ENCODE results near the gene NDRG2.

Gene NDRG2

DNA sequence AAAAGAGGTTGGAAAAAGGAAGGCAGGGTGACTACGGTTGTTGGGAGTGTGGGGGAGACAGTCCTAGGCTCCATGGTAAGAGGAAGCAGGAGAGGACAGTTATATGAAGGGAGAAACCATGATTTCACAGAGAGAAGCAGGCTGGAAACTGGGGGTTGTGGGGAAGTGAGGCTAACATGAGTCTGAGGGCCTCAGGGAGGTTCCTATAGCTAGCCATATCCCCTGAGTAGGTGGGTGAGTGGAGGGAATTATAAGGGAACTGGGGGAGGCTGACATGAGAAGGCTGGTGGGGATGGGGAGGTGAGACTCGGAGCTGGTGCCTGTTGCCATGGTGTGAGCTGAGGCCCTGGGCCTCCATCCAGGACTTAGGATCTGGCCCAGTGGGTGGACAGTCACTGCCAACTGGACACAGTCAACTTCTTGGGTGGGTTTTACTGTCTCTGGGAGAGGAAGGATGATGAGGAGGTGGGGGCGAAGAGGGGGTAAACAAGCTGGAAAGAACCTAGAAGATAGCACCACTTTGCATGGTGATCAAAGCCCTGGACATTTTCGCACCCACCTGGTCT is 8.4 kb upstream of the NDRG2 start:
- no peak for DNase-seq (ENCODE audit: low read depth, low spot score)
- H3K36me3 ChIP-seq (ENCODE audit: control insufficient read depth, insufficient read depth, low read length) = no peaks in the 10 kb centered on the region
- H3K27me3 ChIP-seq (ENCODE audit: control insufficient read depth, insufficient read depth, low read length) = no peaks in the 10 kb centered on the region
- no peak overlapping the region for H3K4me3 ChIP-seq (ENCODE audit: low read length)
- no peak overlapping the region for H3K27ac ChIP-seq (ENCODE audit: low read length)
- H3K9me3 ChIP-seq (ENCODE audit: control insufficient read depth, insufficient read depth, low read length) = no peaks in the 10 kb centered on the region
- H3K4me1 ChIP-seq (ENCODE audit: control insufficient read depth, insufficient read depth, low read length) = no peaks in the 10 kb centered on the region
- WGBS (ENCODE audit: insufficient coverage, insufficient read length) = no CpG with 5 or more reads among the region's 4 CpGs

DNA sequence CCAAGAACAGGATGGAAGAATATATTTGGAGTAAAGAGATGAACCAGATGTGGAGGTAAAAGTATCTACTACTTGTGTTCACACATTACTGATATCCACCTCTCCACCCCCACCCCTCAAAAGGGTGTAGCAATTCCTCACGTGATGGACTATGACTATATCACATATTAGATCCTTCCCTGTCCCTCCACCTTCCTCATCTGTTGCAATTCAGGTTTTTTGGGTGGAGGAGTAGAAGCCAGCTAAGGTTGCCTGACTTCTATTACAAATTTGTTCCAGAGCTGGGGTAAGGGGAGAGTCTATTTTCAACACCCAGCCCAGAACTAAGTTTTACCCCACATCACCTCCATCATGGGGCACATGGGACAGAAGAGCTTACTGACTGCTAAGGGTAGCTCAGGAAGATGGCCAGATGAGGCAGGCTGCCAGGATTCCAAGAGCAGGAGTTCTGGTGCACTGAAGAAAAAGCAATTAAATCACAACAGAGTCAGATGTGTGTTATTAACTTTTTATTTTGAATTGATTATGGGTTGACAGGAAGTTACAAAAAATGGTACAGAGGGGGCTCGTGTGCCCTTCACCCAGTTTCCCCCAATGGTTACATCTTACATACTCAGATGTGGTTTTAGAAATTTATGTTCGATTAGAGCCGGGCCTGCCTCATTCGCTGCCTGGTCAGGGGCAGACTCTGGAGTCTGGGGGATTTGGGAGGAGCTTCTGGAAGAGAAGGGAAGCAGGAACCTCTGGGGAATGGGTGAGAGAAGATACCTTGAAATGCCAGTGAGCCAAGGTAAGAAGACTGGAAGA is 7.7 kb upstream of the NDRG2 start:
- Histone ChIP-seq H3K36me3 (ENCODE audit: control insufficient read depth, insufficient read depth, low read length) (no peaks in the 10 kb centered on the region), H3K4me3 (ENCODE audit: low read length) (no peak overlapping the region), H3K27ac (ENCODE audit: low read length) (no peak overlapping the region), H3K9me3 (ENCODE audit: control insufficient read depth, insufficient read depth, low read length) (no peaks in the 10 kb centered on the region), H3K4me1 (ENCODE audit: control insufficient read depth, insufficient read depth, low read length) (no peaks in the 10 kb centered on the region), H3K27me3 (ENCODE audit: control insufficient read depth, insufficient read depth, low read length) (no peaks in the 10 kb centered on the region)
- no CpG with 5 or more reads among the region's 5 CpGs for WGBS (ENCODE audit: insufficient coverage, insufficient read length)
- DNase-seq (ENCODE audit: low read depth, low spot score) = no peak

DNA sequence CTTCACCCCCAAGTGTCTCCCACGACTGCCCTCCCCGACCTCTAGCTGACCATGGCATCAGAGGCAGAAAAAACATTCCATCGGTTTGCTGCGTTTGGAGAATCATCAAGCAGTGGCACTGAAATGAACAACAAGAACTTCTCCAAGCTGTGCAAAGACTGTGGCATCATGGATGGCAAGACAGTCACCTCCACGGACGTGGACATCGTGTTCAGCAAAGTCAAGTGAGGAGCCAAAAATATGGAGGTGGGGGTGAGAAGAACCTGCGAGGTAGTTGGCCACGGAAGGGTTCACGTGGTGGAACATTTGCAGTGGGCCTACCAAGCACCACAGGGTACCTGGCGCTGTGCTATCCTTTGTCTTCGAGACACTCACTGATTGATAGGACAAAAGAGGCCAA is 5.7 kb upstream of the NDRG2 start:
- no peaks in the 10 kb centered on the region for H3K9me3 ChIP-seq (ENCODE audit: control insufficient read depth, insufficient read depth, low read length)
- no peaks in the 10 kb centered on the region for H3K36me3 ChIP-seq (ENCODE audit: control insufficient read depth, insufficient read depth, low read length)
- no peak overlapping the region for H3K27ac ChIP-seq (ENCODE audit: low read length)
- H3K4me1 ChIP-seq (ENCODE audit: control insufficient read depth, insufficient read depth, low read length) = peaks cover 10% of the 10 kb centered on the region
- no peaks in the 10 kb centered on the region for H3K27me3 ChIP-seq (ENCODE audit: control insufficient read depth, insufficient read depth, low read length)
- WGBS (ENCODE audit: insufficient coverage, insufficient read length) = no CpG with 5 or more reads among the region's 12 CpGs
- H3K4me3 ChIP-seq (ENCODE audit: low read length) = no peak overlapping the region
- no peak for DNase-seq (ENCODE audit: low read depth, low spot score)

DNA sequence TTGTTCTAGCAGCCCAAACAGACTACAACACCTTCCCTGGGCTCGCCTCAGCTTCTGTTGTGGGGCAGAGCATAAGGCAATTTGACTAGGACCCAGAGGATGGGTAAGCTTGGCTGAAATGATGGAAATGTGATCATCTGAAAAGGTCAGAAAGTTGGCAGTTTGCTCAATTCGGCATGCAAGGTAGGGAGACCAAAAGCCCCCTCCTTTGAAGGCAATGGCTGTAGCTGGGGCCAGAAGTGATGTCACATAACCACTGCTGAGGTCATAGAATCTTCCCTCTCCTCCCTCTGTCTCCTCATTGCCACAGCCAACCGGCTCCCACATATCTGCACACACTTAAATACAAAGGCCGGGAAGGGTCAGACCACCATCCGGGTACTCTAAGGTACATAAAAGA is 5.1 kb upstream of the NDRG2 start, which contains the start of gene TPPP2:
TSS of gene TPPP2 (plus strand) at position 301 of the 400 bp plus-strand sequence. CDS start 365 bp downstream, outside the sequence.
- Histone ChIP-seq H3K4me1 (ENCODE audit: control insufficient read depth, insufficient read depth, low read length) (peaks cover 10% of the 10 kb centered on the region), H3K27ac (ENCODE audit: low read length) (no peak within 1 kb of the TSS), H3K36me3 (ENCODE audit: control insufficient read depth, insufficient read depth, low read length) (no peaks in the 10 kb centered on the region), H3K9me3 (ENCODE audit: control insufficient read depth, insufficient read depth, low read length) (no peaks in the 10 kb centered on the region), H3K27me3 (ENCODE audit: control insufficient read depth, insufficient read depth, low read length) (no peaks in the 10 kb centered on the region), H3K4me3 (ENCODE audit: low read length) (no peak within 1 kb of the TSS)
- WGBS (ENCODE audit: insufficient coverage, insufficient read length) = no CpG with 5 or more reads among the region's 5 CpGs
- no peak for DNase-seq (ENCODE audit: low read depth, low spot score)

DNA sequence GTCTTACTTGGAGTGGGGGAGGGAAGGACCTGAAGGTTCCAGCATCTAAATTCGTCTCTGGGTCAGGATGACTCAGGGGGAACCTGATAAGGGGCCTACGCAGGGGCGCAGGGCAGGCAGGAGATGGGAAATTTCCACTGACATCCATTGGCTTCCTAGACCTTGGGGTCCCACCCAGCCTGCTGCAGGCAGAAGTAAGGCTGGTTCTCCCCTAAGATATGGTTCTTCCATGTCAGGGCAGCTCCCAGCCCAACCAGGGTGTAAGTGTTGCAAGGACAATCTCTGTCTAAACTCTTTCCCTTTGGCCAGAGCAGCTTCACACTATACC is 2.1 kb upstream of the NDRG2 start:
- H3K27me3 ChIP-seq (ENCODE audit: control insufficient read depth, insufficient read depth, low read length) = no peaks in the 10 kb centered on the region; the same call in 1 of the 2 replicates
- peaks cover 10% of the 10 kb centered on the region for H3K4me1 ChIP-seq (ENCODE audit: control insufficient read depth, insufficient read depth, low read length)
- H3K4me3 ChIP-seq (ENCODE audit: low read length) = no peak overlapping the region
- DNase-seq (ENCODE audit: low read depth, low spot score) = no peak
- no CpG with 5 or more reads among the region's 3 CpGs for WGBS (ENCODE audit: insufficient coverage, insufficient read length)
- H3K27ac ChIP-seq (ENCODE audit: low read length) = no peak overlapping the region
- no peaks in the 10 kb centered on the region for H3K9me3 ChIP-seq (ENCODE audit: control insufficient read depth, insufficient read depth, low read length)
- H3K36me3 ChIP-seq (ENCODE audit: control insufficient read depth, insufficient read depth, low read length) = no peaks in the 10 kb centered on the region

DNA sequence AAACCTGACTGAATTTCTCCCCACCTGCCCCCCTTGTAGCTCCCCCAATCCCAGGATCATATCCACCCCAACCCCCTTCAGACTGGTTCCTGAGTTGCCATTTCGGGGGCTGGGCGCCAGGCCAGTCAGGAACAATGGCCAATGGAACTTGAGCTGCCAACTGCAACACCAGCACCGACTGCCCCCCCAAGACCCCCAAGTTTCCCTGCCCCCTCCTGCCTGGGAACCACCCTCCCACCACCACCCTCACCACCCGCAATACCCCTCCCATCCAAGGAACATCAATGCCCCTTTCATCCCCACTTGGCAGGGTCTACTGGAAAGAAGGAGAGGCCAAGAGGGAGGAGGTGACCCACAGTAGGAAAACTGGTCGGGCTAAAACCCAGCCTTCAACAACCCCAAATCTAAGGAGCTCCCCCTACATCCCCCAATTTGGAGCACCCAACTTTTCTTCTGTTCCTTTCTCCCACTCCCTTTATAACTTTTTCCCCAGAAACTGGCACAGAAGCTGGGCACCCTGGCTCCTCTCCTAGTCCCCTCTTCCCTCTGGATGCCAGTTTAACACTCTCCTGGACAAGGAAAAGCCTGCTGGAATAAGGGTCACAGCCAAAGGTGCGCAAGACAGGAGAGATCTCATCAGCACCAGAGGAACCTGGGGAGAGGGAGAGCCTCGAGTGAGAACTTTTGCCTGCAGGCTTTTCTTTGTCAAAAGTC is 1.6 kb upstream of the NDRG2 start:
- WGBS (ENCODE audit: insufficient coverage, insufficient read length) = no CpG with 5 or more reads among the region's 7 CpGs
- peaks cover 10% of the 10 kb centered on the region for H3K4me1 ChIP-seq (ENCODE audit: control insufficient read depth, insufficient read depth, low read length)
- no peak overlapping the region; the same call in 1 of the 2 replicates for H3K4me3 ChIP-seq (ENCODE audit: low read length)
- H3K27me3 ChIP-seq (ENCODE audit: control insufficient read depth, insufficient read depth, low read length) = no peaks in the 10 kb centered on the region; the same call in 1 of the 2 replicates
- H3K27ac ChIP-seq (ENCODE audit: low read length) = no peak overlapping the region
- no peaks in the 10 kb centered on the region for H3K36me3 ChIP-seq (ENCODE audit: control insufficient read depth, insufficient read depth, low read length)
- H3K9me3 ChIP-seq (ENCODE audit: control insufficient read depth, insufficient read depth, low read length) = no peaks in the 10 kb centered on the region
- no peak for DNase-seq (ENCODE audit: low read depth, low spot score)

DNA sequence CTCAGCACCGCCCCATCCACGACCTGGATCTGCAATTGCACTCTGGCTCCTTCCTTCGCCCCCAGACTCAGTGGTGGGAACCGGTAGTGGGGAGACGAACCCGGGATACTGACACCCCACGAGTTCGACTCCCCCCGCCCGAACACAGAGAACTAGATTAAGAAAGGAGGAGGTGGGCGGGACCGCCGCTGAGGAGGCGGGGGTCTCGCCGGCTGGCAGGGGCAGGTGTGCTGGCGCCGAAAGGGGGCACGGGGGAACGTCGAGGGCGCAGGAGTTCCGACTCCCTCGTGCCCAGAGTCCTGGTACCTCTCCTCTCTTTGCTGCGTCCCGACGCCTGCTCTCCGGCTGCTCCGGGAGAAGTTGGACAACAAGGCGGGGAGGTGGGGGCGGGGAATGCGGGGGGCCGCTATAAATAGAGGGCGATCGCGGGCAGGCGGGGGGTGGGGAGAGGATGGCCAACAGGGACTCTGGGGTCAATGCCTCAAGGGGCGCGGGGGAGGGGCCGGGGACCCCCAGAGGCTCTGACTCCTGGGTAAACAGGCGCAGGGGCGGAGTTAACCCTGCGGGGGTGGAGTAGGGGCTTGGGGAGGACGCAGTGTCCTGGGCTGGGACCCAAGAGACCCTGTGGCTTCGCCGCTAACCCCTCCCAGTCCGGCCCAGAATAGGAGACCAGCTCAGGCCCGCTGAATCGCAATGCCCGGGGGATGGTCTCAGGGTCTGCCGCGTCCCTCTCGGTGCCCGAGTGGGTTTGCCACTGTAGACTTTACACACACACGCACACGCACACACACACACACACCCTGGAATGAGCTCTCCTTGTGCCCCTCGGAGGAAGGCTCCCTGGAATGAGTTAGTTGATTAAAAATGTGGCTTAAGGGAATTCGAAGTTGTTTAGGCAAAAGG is 761 bp upstream of the NDRG2 start:
- H3K4me3 ChIP-seq (ENCODE audit: low read length) = peak overlapping the region; percentile 46; the same call in 1 of the 2 replicates
- H3K27me3 ChIP-seq (ENCODE audit: control insufficient read depth, insufficient read depth, low read length) = no peaks in the 10 kb centered on the region; the same call in 1 of the 2 replicates
- H3K9me3 ChIP-seq (ENCODE audit: control insufficient read depth, insufficient read depth, low read length) = no peaks in the 10 kb centered on the region
- H3K27ac ChIP-seq (ENCODE audit: low read length) = no peak overlapping the region
- no peak for DNase-seq (ENCODE audit: low read depth, low spot score)
- H3K36me3 ChIP-seq (ENCODE audit: control insufficient read depth, insufficient read depth, low read length) = no peaks in the 10 kb centered on the region
- WGBS (ENCODE audit: insufficient coverage, insufficient read length) = no CpG with 5 or more reads among the region's 58 CpGs
- H3K4me1 ChIP-seq (ENCODE audit: control insufficient read depth, insufficient read depth, low read length) = peaks cover 10% of the 10 kb centered on the region

DNA sequence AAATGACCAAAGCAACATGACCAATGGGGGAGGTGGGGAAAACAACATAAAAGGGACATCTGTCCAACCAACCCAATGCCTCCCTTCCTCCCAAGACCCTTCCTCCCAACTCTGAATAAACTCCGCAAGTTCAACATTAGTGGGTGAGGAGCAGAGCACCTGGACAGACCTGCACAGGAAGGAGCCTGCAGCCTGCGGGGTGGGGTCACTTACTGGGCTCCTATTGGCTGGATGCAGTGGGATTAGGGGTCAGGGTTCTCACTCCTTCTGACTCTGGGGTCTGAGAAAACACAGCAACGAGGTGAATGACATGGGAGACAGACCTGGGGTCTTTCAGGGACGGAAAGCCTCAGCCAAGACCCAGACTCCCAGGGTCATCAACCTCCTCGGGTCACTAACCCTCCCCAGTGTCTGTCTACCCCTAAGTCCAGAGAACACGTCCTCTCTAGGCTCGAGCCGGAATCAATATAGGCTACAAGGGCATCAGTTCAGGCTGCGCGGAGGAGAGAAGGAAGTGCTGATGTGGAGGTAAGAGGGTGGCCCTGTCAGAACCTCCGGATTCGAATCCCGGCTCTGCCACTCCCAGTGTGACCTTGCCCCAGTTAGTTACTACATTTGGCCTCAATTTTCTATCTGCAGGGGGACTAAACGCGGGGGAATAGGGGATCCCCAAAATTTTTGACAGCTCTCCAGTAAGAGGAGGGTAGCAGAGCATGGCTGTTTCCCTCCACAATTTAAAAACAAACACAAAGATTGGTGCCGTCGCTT is 860 bp downstream of the NDRG2 start:
- Histone ChIP-seq H3K36me3 (ENCODE audit: control insufficient read depth, insufficient read depth, low read length) (no peaks in the 10 kb centered on the region), H3K27me3 (ENCODE audit: control insufficient read depth, insufficient read depth, low read length) (no peaks in the 10 kb centered on the region; the same call in 1 of the 2 replicates), H3K4me3 (ENCODE audit: low read length) (peak overlapping the region; percentile 56; the same call in 1 of the 2 replicates), H3K4me1 (ENCODE audit: control insufficient read depth, insufficient read depth, low read length) (peaks cover 10% of the 10 kb centered on the region), H3K27ac (ENCODE audit: low read length) (no peak overlapping the region), H3K9me3 (ENCODE audit: control insufficient read depth, insufficient read depth, low read length) (no peaks in the 10 kb centered on the region)
- no peak for DNase-seq (ENCODE audit: low read depth, low spot score)
- WGBS (ENCODE audit: insufficient coverage, insufficient read length) = no CpG with 5 or more reads among the region's 17 CpGs

DNA sequence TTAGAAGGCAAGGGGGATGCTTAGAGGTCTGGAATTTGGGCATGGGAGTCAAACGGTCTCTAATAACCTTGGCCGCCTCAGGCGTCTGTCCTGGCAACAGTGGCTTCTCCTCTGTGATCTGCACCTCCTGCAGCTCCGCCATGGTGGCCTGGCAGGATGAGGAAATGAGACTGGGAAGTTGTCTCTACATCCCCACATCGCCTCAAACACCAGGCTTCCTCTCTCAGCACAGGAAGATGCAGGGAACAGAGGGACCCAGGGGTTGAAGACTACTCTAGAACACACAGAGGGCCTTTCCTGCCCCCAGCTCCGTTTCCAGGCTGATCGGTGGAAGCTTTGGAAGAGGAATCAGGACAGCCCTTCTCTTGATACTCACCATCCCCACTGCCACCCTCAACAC is 1.7 kb downstream of the NDRG2 start:
- Histone ChIP-seq H3K27me3 (ENCODE audit: control insufficient read depth, insufficient read depth, low read length) (no peaks in the 10 kb centered on the region; the same call in 1 of the 2 replicates), H3K9me3 (ENCODE audit: control insufficient read depth, insufficient read depth, low read length) (no peaks in the 10 kb centered on the region), H3K27ac (ENCODE audit: low read length) (no peak overlapping the region), H3K36me3 (ENCODE audit: control insufficient read depth, insufficient read depth, low read length) (no peaks in the 10 kb centered on the region), H3K4me1 (ENCODE audit: control insufficient read depth, insufficient read depth, low read length) (peaks cover 10% of the 10 kb centered on the region), H3K4me3 (ENCODE audit: low read length) (no peak overlapping the region)
- DNase-seq (ENCODE audit: low read depth, low spot score) = no peak
- no CpG with 5 or more reads among the region's 7 CpGs for WGBS (ENCODE audit: insufficient coverage, insufficient read length)

Data from iPS DF 6.9 (cell line).